GM18867 (cell line): Measurements from ENCODE around the gene SUN3.
"Not testable (repeated sequence)": the region's sequence is repeated elsewhere in the genome, so short reads cannot be mapped to it uniquely, and the experiment has no call there.

Experiments
- ATAC-seq: cut with Tn5 transposase; IDR thresholded peaks from one replicate; pipeline ENCODE4 v1.9.1; 2021; ENCODE audit warnings: mild to moderate bottlenecking, moderate library complexity; ENCODE audit not compliant: unreplicated experiment

Gene SUN3

DNA sequence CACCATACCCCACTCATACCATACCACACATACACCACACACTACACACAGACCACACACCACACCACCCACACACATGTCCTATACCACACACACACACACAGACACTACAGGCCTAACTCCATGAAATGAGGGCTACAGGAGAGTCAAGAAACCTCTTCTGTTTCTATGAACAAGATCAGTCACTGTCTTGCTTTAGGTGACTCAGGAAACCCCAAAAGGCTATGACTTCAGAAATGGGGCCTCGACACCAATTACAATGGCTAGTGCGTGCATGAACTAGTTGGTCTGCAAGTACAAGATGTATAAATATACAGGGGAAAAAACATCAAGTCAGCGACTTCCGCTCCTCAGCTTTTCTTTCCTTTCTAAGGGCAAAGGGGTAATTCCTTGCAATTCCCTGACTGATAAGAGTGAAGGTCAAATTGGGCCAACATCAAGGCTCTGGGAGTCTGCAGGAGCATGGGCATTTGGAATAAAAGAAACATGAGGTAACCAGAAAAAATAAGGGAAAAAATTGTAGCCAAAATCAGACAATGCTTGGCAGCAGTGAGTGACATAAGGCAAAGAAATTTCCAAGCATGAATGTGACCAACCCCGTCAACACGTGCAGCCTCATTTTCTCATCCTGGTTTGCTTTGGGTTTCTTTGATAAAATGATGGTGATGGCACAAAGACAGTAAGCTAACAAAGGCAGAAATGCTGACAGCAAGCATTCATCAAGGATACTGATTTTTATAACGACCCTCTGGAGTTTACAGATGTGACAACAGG is 82.1 kb downstream of the SUN3 start:
- ATAC-seq = no peak

DNA sequence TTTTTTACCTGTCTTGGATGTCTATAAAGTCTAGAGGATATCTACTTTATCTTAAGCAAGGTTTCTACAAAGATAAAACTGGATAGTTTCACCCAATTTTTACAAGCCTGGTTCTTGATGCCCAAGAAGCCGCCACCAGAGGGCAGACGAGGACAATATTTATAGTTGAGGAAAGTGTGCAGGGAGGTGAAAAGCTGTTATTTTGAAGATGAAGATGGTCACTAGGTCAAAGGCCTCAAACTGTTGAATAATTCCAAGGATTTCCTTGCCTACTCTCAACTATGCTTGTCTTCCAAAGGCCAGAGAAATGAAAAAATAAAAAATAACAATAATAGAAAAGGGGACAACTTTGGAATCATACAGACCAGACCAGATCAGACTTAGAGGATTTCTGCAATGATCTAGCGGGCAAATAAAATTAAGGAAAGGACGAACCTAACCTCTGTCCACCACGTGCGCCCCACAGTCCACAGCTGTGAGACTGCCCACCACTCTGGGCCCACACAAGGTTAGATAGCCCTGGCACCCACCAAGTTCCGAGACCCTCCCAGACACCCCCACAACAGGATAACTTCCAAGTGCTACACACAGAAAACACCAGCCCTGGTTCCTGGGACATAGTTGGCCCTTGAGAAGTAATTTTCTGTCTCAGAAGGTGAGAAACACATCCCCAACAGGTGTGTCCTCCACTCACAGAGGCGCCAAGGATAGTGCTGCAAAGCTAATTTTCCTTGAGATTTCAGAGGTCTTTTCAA is 83.5 kb downstream of the SUN3 start:
- ATAC-seq = peak; percentile 67

DNA sequence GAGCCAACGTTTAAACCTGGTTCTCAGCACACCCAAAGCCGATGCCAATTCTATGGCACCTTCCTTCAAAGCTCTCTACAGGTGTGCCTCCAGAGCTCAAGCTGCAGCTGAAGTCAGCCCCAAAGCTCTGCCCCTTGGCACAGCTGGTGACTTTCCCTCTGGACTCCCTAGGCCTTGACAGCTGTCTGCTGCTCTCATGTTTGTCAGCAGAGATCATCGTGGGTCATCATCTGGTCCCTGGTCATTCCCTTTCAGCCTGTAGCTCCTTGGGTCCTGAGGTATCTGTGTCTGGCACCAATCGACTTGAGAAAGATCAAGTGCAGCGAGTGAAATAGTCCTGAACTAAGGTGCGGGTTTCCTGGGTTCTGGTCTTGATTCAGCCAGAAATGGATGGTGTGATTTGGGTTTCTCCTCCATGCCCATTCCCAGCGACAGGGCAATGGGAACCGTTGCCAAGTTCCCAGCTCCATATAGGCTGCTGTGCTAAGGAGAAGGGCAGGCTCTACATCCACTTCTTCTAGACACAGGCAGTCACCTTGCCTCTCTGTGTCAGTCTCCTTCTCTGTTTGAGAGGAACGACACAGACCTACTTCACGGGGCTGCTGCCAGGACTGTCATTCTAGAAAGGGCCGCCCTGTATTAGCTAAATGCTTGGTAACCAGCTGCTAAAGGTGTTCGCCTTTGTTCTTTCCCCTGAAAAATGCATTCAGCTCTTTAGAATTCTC is 84.2 kb downstream of the SUN3 start:
- ATAC-seq = no peak

DNA sequence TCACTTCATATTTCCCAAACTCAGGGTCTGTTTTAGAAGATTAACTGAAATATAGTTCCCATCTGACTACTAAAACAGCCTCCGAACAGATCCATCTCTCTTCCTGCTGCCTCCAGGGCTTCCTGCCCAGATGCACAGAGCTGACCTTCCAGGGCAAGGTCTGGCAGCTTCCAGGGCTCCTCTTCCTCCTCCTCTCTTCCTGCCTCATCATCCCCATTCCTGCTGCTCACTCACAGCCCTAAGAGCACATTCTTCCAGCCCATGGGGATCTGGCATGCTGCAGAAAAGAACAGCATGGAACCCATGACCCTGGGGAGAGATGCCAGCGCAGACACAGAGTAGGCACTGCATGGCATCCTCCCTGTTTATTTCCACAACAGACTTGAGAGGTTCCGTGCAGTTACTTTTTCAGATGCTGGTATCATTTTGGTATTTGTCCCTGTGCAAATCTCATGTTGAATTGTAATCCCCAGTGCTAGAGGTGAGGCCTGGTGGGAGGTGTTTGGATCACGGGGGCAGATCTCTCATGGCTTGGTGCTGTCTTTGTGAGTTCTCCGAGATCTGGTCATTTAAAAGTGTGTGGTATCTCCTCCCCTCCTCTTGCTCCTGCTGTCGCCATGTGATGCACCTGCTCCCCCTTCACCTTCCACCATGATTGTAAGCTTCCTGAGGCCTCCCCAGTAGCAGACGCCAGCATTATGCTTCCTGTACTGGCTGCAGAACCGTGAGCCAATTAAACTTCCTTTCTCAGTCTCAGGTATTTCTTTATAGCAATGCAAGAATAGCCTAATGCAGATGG is 85.0 kb downstream of the SUN3 start:
- no peak for ATAC-seq

DNA sequence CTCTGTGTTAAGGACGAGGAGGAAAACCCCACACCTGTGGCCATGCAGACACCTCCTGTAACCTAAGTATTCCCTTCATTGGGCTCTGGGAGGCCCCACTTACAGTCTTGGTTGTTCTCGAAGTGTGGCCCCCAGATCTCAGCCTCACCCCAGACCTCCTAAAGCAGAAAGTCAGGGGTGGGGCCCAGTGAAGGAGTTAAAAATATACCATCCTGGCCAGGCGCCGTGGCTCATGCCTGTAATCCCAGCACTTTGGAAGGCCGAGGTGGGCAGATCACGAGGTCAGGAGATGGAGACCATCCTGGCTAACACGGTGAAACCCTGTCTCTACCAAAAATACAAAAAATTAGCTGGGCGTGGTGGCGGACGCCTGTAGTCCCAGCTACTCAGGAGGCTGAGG is 86.3 kb downstream of the SUN3 start:
- ATAC-seq = not testable (repeated sequence)

DNA sequence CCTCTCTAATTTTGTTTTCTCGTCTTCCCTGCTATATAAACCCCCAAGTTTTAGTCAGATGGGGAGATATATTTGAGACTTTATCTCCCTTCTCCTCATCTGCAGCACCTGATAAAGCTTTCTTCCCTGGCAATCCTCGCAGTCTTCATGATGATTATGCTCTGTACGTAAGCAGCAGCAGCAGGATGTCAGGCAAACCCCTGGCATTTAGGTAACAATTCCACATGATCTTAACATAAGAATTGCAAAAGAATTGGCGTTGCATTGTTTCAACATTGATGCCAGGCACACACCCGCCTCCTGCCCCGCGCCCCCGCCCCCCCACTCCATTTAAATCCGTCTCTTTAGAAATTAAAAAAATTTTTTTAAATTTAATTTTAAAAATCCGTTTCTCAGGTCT is 86.8 kb downstream of the SUN3 start:
- no peak for ATAC-seq

DNA sequence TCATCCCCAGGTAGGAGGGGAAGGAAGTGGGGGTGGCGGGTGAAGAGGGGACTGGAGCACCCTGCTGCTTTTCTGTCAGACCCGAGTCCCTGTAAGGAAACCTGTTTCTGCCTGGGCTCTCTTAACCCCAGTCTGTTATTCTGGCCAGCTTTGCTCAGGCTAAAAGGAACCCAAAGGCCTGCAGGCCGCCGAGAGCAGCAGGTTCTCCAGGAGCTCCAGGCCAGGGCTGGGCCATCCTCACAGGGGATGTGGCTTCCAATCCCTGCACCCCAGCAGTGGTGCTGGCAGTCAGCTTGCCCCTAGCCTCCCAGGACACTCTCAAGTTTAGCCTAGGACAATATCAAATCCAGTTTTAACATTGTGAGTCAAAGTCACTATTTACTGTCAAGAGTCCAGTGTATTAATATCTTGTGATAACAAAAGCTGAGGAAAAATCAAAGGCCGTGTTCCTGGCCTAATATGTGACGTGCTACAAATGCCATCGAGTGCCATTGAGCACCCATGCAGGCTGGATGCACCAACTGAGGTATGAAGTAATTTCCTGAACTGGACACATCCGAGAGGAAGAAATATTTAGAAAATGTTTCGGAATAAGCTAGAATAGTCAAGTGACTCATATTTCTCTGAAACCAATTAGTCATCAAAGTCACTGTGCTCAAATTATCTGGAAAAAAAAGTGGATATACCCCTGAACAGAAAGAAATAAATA is 87.6 kb downstream of the SUN3 start:
- ATAC-seq = no peak

DNA sequence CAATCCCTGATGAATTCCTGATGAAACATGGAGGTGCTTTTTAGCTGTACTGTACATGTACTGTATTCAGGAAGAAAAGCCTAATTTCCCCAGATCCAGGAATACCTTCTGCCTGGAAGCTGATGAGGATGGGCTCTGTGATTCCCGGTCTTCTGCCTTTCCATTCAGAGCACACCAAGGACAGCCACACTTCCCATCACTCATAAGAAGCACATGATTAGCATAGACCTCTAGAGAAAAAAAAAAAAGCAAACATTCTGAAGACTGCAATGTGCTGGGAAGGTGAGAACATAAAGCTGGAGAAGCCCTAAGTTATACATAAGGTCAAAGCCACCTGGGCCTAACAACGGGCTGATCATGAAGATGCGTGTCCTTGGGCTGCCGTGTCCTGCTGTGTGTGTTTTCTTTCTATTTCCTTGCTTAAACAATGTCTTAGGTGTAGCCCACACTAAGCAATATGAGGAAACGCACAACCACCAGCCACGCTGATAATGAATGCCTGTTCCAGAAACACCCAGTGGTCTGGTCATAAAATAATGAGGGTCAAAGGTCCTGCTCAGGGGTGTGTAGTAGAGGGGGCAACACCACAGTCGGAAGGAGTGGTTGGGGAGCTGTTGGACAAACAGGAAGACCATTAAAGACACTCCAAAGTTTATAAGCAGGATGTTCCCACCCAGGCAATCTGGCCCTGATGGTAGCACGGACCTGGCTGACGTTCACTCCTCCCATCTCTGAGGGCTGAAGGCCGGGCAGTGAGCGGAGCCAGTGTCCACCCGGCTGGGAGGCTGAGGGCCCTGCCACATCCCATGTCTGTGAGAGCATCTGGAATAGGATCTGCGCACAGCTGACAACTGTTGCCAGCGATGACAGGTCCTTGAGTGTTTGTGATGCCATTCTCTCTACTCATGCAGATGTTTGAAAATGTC is 88.6 kb downstream of the SUN3 start:
- ATAC-seq = no peak

DNA sequence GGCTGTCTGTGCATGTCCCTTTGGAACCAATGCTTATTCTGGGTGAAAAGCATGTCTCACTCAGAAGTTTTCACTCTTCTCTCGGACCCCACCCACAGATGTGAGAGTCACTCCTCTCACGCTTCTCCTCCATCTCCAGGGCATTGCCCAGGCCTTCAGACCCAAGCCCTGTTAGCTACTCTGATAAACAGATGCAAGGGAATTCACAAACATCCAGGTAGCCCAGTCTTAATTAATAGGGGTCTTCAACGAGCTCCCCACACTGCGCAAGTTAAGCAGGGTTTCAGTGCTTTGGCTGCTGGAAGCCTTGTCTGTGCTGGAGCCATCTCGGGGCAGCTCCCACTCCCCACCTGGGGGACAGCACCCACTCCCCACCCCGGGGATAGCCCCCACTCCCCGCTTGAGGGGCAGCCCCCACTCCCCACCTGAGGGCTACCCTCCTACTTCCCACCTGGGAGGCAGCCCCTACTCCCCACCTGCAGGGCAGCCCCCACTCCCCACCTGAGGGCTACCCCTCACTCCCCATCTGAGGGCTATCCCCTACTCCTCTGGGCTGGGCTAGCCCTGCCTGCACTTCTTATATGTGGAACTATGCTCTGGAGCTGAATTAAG is 89.4 kb downstream of the SUN3 start:
- ATAC-seq = no peak

DNA sequence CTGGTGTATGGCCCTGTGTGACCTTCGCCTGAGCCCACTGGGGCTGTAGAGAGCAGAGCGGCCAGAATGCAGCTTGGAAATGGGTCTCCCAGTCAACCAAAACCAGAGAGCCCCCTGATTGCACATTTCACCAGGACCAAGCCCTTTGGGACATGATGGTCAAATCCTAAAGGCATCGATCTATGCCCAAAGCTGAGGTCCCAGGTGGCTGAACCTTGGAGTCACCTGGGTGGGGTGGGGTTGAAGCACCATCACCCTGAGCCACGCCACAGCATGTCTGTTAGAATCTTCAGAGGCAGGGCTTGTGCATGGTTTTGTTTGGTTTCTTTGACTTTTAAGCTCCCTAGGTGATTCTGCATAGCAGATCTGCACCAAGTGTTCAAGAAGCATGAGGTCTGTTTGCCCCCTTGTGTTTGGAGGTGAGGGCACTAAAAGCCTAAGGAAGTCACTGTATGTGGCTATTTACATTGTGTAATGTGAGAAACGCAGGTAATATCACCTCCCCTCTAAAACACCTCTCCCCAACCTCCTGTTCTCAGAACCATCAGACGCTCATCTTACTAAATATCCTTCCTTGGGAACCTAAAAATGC is 90.2 kb downstream of the SUN3 start:
- ATAC-seq = no peak

DNA sequence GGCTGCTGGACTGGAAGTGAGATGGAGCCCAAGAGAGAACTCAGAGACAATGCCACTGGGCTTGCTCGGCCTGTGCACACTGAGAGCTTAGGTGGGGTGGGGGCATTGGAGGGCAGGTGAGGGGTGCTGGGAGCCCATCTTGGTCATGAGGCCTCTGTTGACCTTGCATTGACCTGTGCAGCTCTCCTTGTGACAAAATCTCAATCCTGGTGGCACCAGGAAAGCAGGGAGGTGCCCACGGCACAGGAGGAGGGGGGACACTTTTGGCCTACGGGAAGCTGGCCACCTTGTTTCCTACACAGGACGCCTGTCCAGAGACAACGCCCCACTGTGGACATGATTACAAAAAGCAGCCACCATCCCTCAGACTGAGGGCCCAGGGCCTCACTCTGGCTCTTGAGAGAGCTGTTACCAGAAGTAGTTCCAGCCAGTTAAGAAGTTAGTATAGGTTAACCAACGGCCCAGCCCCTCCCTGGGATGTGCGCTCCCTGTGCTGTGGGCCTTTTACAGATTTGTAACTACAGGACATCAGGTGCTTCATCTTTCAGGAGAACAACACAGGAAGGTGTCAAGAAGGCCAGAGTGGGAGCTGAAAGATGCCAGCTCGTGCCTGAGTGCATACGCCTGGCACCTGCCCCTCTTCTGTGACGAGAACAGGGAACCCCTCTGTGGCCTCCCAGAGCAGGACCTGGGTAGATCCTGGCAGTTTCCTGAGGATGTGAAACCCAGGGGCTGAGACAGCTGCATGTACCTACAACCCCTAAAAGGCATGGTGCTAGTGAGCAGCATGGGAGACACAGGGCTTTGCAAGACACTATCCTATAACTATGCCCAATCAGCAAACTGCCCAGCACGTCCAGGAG is 91.0 kb downstream of the SUN3 start:
- ATAC-seq = peak; percentile 46
